HG03439 (cell line): Measurements from ENCODE around the gene STXBP2.

Source experiments
- ATAC-seq: cut with Tn5 transposase; IDR thresholded peaks from one replicate; pipeline ENCODE4 v1.9.1; 2021; ENCODE audit warnings: mild to moderate bottlenecking, moderate library complexity; ENCODE audit not compliant: unreplicated experiment

STXBP2 gene

GRCh38 chr19:7677669-7678311, 40.9 kb downstream of the STXBP2 start:
- no peak for ATAC-seq

- ATAC-seq: no peak
Observed at GRCh38 chr19:7678971-7679751, 42.3 kb downstream of the STXBP2 start.

DNA sequence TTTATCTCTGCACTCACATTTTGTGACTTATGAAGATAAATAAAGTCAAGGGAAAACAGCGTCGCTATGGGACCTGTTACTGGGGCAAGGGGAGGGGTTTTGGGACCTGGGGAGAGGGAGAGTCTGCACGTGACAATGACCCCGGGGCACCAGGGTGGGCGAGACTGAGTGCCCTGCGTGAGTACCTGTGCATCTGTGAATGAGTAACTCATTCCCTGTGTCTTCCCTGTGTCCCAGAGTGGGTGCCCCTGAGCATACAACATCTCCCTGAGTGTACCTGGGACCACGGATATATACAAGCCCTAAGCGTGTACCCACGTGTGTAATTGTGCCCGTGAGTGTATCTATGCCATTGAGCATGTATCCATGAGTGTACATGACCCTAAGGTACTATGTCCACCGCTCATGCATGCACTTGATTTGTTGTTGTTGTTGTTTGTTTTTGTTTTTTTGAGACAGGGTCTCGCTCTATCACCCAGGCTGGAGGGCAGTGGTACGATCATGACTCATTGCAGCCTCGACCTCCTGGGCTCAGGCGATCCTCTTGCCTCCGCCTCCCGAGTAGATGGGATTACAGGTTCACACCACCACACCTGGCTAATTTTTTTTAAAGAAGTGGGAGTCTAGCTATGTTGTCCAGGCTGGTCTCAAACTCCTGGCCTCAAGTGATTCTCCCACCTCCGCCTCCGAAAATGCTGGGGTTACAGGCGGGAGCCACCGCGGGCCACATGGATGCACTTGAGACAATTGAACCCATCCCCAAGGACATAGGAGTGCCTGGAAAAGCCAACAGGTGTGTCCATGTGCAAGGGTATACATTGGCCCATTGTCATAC, 43.1 kb downstream of the STXBP2 start:
- ATAC-seq: no peak

DNA sequence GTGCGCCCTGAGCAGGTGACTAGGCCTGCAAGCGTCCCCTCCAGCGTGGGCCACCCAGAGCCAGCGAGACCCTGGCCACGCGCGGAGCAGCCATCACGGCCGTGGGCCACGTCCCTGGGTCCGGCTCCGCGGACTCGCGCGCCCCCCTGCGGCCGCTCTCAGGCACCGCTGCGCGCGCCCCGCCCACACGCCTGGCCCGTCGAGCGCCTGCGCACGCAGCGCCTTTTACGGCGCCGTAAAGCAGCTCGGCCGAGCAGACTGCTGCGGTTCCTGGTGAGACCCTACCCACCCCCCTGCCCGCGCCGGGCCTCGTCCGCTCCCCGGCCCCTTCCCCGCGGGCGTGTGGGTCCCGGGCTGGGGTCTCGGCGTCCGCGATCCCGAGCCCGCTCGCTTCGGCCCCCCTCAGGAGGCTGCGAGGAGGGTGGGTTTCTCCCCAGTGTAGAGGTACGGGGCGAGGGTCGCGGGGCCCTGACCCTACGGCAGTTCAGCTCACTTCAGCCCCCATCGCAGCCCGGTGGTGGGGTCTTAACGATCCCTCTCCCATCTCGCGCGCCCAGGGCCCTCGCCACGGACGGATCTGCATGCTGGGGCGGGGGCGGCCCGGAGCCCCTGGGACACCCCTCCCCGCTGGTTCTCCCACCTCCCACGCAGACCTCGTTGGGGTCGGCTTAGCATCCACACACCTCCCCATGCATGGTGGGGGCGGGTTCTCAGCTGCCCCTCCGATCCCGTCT, 43.9 kb downstream of the STXBP2 start, which contains the start of gene TRAPPC5:
TSS of gene TRAPPC5 (plus strand) at position 228 of the 734 bp plus-strand sequence. CDS start 1,421 bp downstream, outside the sequence.
- ATAC-seq: peak; percentile 61

DNA sequence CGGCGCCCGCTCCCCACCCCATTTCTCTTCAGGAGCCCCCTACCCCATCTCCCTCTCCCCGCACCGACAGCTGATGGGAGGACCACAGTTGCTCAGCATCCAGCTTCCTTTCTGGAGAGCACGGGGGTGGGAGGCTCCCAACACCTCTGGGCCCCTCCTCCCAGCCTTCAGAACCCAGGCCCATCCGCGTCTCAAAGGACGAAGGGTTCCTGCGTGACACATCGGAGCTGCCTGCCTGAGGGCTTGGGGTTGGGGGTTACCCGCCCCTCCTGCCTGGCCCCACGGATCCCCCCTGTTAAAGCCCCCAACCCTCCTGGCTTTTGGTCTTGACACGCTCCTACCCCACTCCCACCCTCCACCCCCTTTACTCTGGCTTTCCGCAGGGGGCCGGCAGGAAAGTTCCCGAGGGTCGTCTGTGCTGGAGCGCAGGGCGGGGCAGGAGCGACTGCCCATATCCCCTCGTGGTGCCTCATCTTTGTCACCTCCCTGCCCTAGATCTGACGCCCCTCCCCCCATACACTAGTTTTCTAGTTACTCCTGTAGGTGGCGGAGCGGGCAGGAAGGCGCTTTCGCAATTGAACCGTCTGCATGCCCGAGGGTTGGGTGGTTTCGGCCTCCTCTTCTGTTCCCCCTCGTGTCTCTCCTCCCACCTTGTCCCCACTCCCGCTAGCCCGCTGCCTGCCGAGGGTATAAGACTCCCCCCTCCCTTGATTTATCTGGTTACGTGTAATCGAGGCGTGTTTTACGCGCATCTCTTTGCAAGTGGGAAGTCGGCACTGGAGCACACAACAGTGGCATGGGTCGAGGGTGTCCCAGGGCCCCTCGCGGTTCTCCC, 44.6 kb downstream of the STXBP2 start:
- ATAC-seq: no peak

- no peak for ATAC-seq
Observed at GRCh38 chr19:7682175-7682855, 45.4 kb downstream of the STXBP2 start.

- ATAC-seq: no peak
Observed at GRCh38 chr19:7685546-7686445, 48.9 kb downstream of the STXBP2 start.

DNA sequence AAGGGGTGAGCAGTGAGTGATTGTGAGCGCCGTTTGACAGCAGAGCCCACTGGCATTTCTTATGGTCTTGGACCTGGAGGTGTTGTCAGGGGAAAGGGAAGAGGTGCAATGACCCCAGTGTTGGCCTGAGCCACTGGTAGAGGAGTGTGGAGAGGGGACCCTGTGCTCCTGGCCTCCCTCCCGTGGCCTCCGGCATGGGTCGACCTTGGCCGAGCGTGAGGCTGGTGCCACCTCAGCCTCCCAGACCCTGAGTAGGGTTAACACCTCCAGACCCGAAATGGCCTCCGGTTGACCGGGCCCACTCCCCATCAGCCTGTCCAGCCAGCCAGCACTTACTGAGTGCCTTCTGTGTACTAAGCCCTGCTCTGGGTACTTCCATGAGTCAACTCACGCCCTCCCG, 50.3 kb downstream of the STXBP2 start:
- no peak for ATAC-seq

- no peak for ATAC-seq
Observed at GRCh38 chr19:7689165-7689564, 52.3 kb downstream of the STXBP2 start.

GRCh38 chr19:7690779-7691258, 53.9 kb downstream of the STXBP2 start:
- no peak for ATAC-seq

GRCh38 chr19:7691497-7691896, 54.6 kb downstream of the STXBP2 start:
- no peak for ATAC-seq

- no peak for ATAC-seq
Observed at GRCh38 chr19:7692417-7693088, 55.6 kb downstream of the STXBP2 start.

GRCh38 chr19:7694499-7694898, 57.6 kb downstream of the STXBP2 start:
- no peak for ATAC-seq
